Pancreas (tissue), 10 donors: ENCODE measurements around the gene OPN1SW. TPM values are rescaled to one million over a fixed set of nuclear protein-coding genes. Genes with fewer than 3 reads are reported as not detected.

Experiments
- ATAC-seq, 4 donors: fragments of 200-7000 bp; cut with Tn5 transposase; one replicate each; pipeline versions ENCODE4 v1.8.0 to v1.9.1; 2020; ENCODE audit warnings: mild to moderate bottlenecking in 4 of 4, moderate library complexity in 4 of 4
- DNase-seq, 6 donors: peaks; one replicate each; pipeline ENCODE4 v3.0.0-alpha.2; 2020
- FAIRE-seq: peaks from 2 replicates; lab custom pipeline; 2012; peaks lifted over from hg19 to GRCh38; lab: Jason Lieb, UNC
- H3K27ac ChIP-seq, 4 donors: fragments of 200-600 bp; sonication (generic); 1 replicate in 3 of 4; 2 replicates in 1 of 4; pipeline versions ENCODE4 v1.5.0 to v1.8.0; 2020
- H3K27me3 ChIP-seq, 4 donors: fragments of 200-600 bp; one replicate each; pipeline ENCODE4 v1.8.0; 2021
- H3K36me3 ChIP-seq, 3 donors: fragments of 200-600 bp; sonication (generic) in 1 of 3; one replicate each; pipeline versions ENCODE4 v1.5.0 to v1.8.0; 2020 to 2021
- H3K4me1 ChIP-seq, 3 donors: fragments of 200-600 bp; one replicate each; pipeline ENCODE4 v1.8.0; 2021
- H3K4me3 ChIP-seq, 4 donors: fragments of 200-600 bp; sonication (generic) in 2 of 4; one replicate each; pipeline versions ENCODE4 v1.5.0 to v1.8.0; 2020 to 2021
- H3K9me3 ChIP-seq, 4 donors: fragments of 200-600 bp; one replicate each; pipeline ENCODE4 v1.8.0; 2021
- CTCF ChIP-seq, 4 donors: fragments of 200-600 bp; sonication (generic) in 3 of 4; IDR thresholded peaks; one replicate each; pipeline versions ENCODE4 v1.5.0 to v1.8.0; 2021; ENCODE audit warnings: antibody characterized with exemption in 4 of 4
- WGBS, 2 donors: extraction: QIAGEN DNeasy Blood & Tissue Kit; methylation state at CpG; one replicate each; pipeline ENCODE4 v1.1.7; 2013; 5-methylcytosine and 5-hydroxymethylcytosine counted together
- intact Hi-C, 3 donors: fragments of 100-400 bp; cut with DNase I; formaldehyde crosslinking; loops; one replicate each; pipeline versions ENCODE4 v1.11.1 to v1.14.2; 2022
- polyA plus RNA-seq, 2 donors: library from polyadenylated mRNA; stranded (reverse); fragments of 200-250 nt; gene quantifications; one replicate each; pipeline ENCODE4 v1.2.3, GENCODE V29; 2013
- total RNA-seq, 6 donors: library from RNA; stranded (reverse); fragmentation: NEBNext Ultra II Directional in 4 of 6; extraction: Animal tissue kit (Norgen Biotek cat#: 25700) in 4 of 6; gene quantifications; one replicate each; pipeline versions ENCODE4 v1.2.1 to v1.2.4, GENCODE V29; 2021 to 2023
- donor health status: healthy with polysubstance abuse.
- donor health status: DM: no; HTN: no; CAD: no; lungs with moderate emphysema.
- donor health status: DM: no; HTN: no; CAD: no.
- donor health status: control.
- donor health status: control.
- donor health status: Bipolar disorder and iron deficiency.
- donor health status: DM: yes; HTN: yes; CAD: no.
- donor health status: DM: no; HTN: no; CAD: no.
- donor health status: DM: no; HTN: no; CAD: no.
- donor health status: DM: yes; HTN: yes; CAD: no.

Gene OPN1SW
- total and polyA plus RNA-seq, 8 donors, result not detected

DNA sequence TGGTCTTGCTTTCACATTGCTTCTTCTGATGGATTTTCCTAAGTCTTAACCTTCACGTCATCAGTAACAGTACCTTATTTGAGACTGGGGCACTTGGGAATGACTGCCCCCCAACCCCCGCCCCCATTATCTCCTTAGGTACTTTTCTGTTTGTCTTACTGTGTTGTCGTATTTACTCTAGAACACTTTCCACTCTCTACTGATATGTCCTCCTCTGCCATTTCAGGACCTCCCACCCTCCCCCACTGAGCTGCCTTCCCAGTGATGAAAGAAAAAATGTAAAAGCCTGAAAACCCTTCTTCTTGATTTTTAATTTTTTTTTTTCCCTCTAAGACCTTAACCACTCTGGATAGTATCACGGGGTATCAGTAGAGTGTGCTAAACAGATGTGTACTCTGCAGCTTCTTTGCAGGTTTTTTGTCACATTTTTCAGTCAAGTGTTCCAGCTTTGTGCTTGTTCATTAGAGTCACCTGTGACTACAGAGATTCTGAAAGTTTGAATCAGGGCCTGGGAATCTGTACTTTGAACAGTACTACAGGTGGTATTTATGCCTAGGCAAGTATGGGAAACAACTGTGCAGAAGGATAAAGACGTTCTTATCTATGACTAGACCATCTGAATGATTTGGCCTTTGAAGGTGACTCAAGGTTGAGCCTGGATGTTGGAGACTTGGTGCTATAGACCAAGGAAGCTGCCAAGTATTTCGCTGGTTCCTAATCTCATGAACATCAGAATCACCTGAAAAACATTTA is 28.1 kb downstream of the OPN1SW start:
- intact Hi-C loops, result no loop called here
- Histone ChIP-seq H3K9me3 (no peaks in the 10 kb centered on the region), H3K27ac (no peak overlapping the region), H3K27me3 (no peaks in the 10 kb centered on the region), H3K36me3 (peaks cover 0 to 23% (median 0%) of the 10 kb centered on the region in 3 donors), H3K4me1 (peaks cover 5 to 25% (median 8%) of the 10 kb centered on the region in 3 donors), H3K4me3 (no peak overlapping the region)
- TF ChIP-seq CTCF (IDR thresholded peaks at IDR 0.05), result no peak
- WGBS, 2 donors, result 40 to 51% methylated on average over 6 of the region's 6 CpGs
- FAIRE-seq (no peak), DNase-seq (no peak), ATAC-seq (peak; percentile 41 to 76 (median 53))

- Histone ChIP-seq H3K4me1 (peaks cover 14 to 43% (median 19%) of the 10 kb centered on the region in 3 donors), H3K36me3 (peaks cover 0 to 19% (median 0%) of the 10 kb centered on the region in 3 donors), H3K27me3 (no peaks in the 10 kb centered on the region), H3K27ac (no peak overlapping the region), H3K9me3 (no peaks in the 10 kb centered on the region), H3K4me3 (no peak overlapping the region)
- intact Hi-C loops, result no loop called here
- ATAC-seq, result no peak
- 52 to 60% methylated on average over 1 of the region's 1 CpG for WGBS, 2 donors
- no peak for FAIRE-seq
- DNase-seq, result no peak
- TF ChIP-seq CTCF (IDR thresholded peaks at IDR 0.05), result no peak
Observed at GRCh38 chr7:128745706-128746105, 29.9 kb downstream of the OPN1SW start.

- DNase-seq, result no peak
- no peak for FAIRE-seq
- Histone ChIP-seq H3K4me3 (no peak overlapping the region), H3K4me1 (peaks cover 17 to 46% (median 19%) of the 10 kb centered on the region in 3 donors), H3K36me3 (peaks cover 0 to 10% (median 0%) of the 10 kb centered on the region in 3 donors), H3K27me3 (no peaks in the 10 kb centered on the region), H3K9me3 (no peaks in the 10 kb centered on the region), H3K27ac (no peak overlapping the region)
- no peak for ATAC-seq
- WGBS, 2 donors, result 21 to 36% methylated on average over 2 of the region's 2 CpGs
- TF ChIP-seq CTCF (IDR thresholded peaks at IDR 0.05), result no peak
- intact Hi-C loops, result no loop called here
Observed at GRCh38 chr7:128744366-128744905, 31.2 kb downstream of the OPN1SW start.

DNA sequence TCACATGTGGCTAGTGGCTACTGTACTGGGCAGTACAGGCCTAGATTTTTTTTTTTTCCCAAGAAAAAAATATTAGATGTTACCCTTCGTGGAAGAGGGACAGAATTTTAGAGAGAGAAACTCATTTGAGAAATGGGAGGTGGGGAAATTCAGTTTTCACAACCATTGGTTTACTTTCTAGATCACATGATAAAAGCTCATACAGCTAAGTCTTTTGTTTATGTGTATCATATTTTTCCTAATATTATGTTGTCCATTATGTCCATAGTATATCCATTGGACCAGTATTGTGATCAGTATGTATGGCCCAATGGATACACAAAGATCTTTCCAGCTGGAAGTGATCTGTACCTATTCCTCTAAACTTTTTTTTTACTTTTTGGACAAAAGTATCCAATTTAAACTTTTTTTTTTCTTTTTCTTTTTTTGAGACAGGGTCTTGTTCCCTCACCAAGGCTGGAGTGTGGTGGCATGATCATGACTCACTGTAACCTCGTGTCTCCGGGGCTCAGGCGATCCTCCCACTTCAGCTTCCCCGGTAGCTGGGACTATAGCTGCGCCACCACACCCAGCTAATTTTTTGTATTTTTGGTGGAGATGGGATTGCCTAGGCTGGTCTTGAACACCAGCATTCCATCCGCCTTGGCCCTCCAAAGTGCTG is 32.4 kb downstream of the OPN1SW start:
- Histone ChIP-seq H3K9me3 (no peaks in the 10 kb centered on the region), H3K36me3 (no peaks in the 10 kb centered on the region), H3K4me1 (peaks cover 17 to 46% (median 19%) of the 10 kb centered on the region in 3 donors), H3K4me3 (no peak overlapping the region), H3K27ac (no peak overlapping the region), H3K27me3 (no peaks in the 10 kb centered on the region)
- WGBS, 2 donors, result 86 to 92% methylated on average over 7 of the region's 7 CpGs
- intact Hi-C loops, result no loop called here
- ATAC-seq, result no peak
- TF ChIP-seq CTCF (IDR thresholded peaks at IDR 0.05), result no peak
- no peak for DNase-seq
- no peak for FAIRE-seq
